H4 (cell line): ENCODE results near the gene TMCC3. TPM values are rescaled to one million over a fixed set of nuclear protein-coding genes. Genes with fewer than 3 reads are reported as not detected.

Experiments
- DNase-seq: peaks from one replicate; pipeline ENCODE4 v3.0.0-alpha.2; 2015; ENCODE audit warnings: low spot score
- total RNA-seq: library from RNA; depleted of rRNA; stranded (reverse); fragments of >200 nt; shearing (Covaris generic); gene quantifications from 2 replicates; pipeline ENCODE4 v1.2.3, GENCODE V29; 2014; rRNA removed

TMCC3 gene
- total RNA-seq, 1 experiment from 2014 or later, result 0.43 TPM

DNA sequence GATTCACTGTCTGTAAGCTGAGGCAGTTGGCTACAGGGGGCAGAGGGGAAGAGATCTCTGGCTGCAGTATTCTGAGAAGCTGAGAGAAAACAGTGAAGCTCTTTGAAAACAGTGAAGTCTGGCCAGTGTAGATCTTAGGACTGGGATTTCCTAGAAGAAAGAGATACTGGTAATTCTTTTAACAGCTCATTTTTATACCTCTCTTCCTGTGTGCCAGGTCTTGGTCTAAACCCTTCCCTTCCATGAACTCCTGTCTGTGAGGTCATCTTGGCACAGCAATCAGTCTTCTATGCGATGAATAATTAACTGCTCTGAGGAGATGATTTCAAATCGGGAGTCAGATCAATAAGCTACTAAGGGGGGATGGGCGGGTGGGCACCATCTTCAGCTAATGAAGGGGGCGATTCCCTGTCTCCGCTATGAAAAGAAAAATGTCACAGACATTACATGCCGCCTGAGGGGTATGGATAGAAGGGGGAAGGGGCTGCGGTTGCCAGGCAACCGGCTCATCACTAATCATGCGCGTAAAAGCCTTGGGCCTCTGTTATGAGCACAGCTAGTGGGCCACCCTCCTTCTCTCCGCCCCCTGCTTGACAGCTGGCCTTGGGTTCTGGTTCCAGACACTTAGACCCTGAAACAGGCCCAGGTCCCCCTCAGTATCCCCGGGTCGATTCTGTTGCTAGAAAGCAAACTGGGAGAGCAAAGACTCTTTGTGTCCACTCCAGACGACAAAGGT lies 115.4 kb downstream of the TMCC3 start:
- DNase-seq, result no peak

DNA sequence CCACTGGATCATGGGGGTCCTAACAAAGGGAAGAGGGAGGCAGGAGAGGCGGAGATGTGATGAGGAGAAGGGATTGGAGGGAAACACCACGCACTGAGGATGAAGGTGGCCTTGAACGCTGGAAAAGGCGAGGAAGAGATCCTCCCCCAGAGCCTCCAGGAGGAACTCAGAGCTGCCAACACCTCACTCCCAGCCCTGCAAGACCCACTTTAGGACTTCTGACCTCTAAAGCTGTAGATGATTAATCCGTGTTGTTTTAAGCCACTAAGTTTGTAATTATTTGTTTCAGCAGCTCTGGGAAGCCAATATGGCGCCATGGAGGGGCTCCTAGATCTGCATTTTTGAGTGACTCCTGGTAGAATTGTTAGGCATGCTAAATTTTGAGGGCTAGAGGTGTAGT lies 116.1 kb downstream of the TMCC3 start:
- DNase-seq, result no peak

DNA sequence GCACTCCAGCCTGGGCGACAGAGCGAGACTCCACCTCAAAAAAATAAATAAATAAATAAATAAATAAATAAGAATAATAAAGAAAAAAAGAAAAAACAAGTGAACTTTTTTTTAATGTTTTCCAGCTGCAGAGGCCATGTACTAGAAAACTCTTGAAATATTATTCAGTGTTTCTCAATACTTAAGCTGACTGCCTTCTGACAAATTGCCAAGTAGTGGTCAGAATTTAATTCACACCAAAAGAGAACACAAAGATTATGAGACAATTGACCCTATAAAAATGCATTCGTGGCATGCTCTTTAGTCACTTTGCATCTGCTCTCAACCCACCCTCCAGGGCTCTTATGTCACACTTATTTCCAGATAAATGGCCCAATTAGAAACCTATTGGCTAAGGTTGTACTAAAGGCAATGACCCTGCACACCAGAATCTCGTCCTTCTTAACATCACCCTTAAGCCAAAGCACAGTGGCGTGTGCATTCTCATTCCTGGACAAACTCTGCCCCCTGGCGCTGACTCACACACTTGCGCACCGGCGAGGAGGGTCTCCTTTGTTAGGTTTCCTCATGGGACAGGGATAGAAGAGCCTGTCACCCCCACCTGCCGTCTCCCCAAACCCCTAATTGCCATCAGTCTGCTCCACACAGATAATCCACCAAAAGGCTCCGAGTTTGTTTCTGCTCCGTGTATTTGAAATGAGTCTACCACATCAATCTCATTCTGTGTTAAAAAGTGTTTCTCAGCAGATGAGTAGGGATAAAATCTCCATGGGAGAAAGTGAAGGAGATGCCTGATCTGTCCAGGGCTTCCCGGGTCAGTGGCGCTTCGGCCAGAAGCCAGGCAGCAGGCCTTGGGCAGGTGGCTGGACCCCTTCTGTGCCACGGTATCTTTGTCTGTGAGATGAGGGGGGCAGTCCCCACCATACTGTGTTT lies 117.6 kb downstream of the TMCC3 start:
- peak; percentile 61 for DNase-seq

DNA sequence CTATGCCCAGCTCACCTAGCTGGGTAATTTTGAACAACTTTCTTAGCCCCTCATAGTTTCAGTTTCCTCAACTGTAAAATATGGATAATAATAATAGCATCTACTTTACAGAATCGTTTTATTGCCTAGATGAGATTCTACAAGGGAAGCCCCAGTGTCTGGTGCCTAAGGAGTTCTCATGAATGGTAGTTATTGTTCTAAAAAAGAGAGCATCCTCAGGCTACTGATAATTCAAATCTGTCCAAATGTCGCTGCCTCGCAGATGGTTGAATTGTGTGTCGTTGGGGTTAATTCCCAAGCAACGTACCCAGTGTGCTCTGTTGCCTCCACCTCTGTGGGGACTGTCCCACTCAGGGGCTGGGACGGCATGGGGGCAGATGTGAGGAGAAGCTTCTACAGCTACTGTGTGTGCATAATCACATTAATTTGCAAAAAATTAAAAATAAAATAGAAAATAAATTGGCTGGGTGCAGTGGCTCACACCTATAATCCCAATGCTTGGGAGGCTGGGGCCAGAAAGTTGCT lies 119.1 kb downstream of the TMCC3 start:
- no peak for DNase-seq

DNA sequence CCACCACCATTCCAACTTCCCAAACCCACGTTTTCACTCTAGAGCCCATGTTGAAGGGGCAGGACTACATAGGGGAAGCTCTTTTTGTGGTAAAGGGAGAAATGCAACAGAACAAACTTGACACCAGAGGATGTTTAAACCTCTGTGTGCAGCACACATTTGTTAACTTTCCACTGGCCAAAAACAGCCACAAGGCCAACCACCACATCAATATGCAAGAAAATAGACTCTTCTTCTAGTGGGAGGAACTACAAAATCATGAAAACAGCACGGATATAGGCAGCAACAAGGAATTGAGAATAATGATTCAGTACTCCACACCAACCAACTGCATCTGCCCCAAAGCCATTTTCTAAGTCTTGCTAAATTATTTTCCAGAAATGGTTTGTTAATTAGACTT lies 124.4 kb downstream of the TMCC3 start:
- DNase-seq, result no peak

Other genes starting within 250 kb of the TMCC3 start
- gene CEP83, start 190.7 kb downstream of the TMCC3 start, total RNA-seq, result 4.3 and 6.9 TPM in 2 replicates